ENCODE measurements around the gene CSTB.

- no peak for TF ChIP-seq POLR2AphosphoS5 (IDR thresholded peaks at IDR 0.05; ENCODE audit: borderline replicate concordance, low read depth, low read length)
- TF ChIP-seq EZH2 (IDR thresholded peaks at IDR 0.05): no peak
Observed at GRCh38 chr21:43766734-43767497, 9.2 kb downstream of the CSTB start.
